GM21619 (cell line): ENCODE measurements around the gene FOSL2.

Experiments
- ATAC-seq: cut with Tn5 transposase; IDR thresholded peaks from one replicate; pipeline ENCODE4 v1.9.1; 2021; ENCODE audit not compliant: unreplicated experiment

Gene FOSL2

DNA sequence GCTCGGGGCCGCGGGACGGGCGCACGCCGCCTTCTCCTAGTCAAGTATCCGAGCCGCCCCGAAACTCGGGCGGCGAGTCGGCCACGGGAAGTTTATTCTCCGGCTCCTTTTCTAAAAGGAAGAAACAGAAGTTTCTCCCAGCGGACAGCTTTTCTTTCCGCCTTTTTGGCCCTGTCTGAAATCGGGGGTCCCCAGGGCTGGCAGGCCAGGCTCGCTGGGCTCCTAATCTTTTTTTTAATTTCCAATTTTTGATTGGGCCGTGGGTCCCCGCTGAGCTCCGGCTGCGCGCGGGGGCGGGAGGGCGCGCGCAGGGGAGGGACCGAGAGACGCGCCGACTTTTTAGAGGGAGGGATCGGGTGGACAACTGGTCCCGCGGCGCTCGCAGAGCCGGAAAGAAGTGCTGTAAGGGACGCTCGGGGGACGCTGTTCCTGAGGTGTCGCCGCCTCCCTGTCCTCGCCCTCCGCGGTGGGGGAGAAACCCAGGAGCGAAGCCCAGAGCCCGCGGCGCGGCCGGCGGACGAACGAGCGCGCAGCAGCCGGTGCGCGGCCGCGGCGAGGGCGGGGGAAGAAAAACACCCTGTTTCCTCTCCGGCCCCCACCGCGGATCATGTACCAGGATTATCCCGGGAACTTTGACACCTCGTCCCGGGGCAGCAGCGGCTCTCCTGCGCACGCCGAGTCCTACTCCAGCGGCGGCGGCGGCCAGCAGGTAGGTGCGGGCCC lies 617 bp downstream of the FOSL2 start:
- ATAC-seq = no peak

DNA sequence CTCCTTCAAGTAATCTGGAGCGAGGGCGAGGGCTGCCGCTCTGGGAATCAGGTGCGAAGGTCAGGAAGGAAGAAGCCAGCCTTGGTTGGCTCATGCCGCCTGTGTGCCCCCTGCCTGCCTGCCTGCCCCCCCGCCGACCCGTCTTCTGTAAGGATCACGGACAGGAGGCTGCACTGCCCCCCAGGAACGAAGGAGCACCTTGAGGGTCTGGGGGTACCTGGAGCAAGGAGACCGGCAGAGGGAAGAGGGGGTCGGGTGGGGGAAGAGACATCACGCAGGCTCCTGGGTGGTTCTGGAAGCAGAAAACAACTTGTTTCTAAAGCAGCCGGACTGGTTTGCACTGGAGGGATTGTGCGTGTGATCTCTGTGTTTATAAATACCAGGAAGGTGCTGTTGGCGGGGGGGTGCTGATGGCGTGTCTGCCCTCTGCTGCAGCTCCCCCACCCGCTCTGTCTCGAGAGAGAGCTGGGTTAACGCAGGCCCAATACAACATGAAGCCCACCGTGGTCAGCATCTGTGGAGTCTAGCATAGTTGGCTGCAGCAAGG lies 1.7 kb downstream of the FOSL2 start:
- ATAC-seq = no peak

DNA sequence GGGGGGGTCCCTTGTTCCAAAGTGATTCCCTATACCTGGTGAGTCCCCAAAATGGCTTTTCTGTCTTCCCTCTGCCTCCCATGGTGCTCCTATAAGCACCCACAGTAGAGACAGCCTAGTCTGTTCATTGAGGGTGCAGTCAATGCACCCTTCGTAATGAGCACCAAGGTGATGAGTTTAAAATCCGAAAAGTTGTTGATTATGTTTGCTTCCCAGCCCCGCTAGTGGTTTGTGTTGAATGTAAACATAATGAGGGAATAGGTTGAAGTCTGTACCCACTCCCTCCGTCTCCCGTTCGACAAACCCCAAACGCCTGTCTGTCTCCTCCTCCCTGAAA lies 2.3 kb downstream of the FOSL2 start:
- no peak for ATAC-seq

DNA sequence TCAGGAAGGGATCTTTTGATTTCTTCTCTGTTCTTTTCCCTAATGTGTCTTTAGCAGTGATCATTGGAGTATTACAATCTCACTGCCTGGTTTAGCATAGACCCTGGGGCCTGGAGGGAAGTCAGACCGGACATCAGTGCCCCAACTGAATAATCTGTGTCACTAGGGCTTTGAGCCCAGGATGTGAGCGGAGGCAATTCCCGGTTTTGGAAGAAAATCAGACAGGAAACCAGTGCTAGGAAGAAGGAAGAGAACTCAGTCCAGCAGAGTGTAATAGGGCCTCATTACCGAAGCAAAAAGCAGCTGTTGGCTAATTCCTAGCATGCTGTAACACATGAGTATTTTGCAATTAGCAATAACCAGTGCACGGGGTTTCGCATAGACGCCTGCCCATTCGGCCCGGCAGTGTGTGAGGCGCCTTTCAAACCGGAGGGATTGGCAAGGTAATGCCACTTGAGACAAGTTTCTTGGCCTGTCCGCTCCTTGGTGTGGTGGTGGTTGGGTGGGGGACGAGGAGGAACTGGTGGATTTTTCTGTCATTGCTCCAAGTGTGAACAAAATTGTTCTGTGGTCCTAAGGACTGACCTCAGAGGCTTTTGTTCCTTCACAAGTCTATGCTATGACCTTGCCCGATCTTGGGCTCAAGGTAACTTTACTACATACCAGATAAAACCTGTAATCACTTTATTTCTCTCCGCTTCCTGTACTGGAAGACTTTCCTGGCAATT lies 2.8 kb downstream of the FOSL2 start:
- ATAC-seq = no peak

DNA sequence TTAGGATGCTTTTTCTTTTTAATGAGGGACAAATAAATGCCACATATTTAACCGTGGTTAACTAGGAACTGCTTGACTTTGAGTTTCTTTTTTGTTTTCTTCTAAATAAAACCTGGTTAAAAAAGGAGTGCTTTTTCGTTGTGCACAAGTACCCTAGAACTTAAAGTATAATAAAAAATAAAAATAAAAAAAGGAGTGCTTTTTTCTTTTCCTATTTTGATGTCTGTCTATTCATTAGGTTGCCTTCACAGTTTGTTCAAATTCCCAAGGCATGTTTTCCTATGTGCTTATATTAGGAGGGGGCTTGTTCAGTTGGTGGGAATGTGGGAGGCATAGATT lies 4.4 kb downstream of the FOSL2 start:
- no peak for ATAC-seq

GRCh38 chr2:28398101-28398834 lies 5.6 kb downstream of the FOSL2 start:
- no peak for ATAC-seq

DNA sequence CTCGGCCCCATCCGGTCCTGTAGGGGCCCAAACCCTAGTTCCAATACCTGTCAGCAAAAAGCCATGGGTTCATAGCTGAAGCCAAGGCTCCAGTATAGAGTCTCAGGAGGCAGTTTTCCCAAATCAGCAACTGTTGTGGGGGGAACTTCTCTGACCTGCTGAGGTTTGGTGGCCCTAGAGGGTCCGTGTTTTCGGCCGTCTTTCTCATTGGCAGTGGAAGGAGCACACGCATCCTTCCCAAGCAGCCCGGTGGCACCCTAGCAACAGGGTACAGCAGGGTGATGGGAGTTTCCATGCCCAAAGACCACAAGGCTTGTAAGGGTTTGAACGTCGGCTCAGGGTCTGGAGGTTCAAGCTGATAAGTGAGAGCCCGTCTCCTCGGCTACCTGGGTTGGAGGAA lies 6.6 kb downstream of the FOSL2 start:
- no peak for ATAC-seq

- ATAC-seq = no peak
Measured at GRCh38 chr2:28399956-28400355, 7.3 kb downstream of the FOSL2 start.

- ATAC-seq = no peak
Measured at GRCh38 chr2:28400419-28400818, 7.8 kb downstream of the FOSL2 start.

- ATAC-seq = no peak
Measured at GRCh38 chr2:28400921-28401320, 8.3 kb downstream of the FOSL2 start.

DNA sequence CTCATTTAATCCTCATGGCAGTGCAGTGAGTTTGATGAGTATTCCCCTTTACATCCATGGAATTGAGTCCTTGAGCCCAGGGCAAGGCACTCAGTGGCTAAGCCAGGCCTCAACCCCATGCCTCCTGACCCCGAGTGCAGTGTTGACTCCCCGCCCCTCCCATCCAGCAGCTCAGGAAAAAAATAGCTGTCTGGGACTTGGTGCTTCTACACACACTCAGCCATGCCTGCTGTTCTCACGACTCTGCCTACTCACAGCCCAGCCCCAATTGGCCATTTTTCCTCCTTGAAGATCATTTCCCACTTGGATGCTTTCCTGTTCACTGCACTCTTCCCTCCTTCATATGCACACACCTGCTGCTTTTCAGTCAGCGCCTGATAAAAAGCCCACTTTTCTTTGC lies 8.8 kb downstream of the FOSL2 start:
- no peak for ATAC-seq

DNA sequence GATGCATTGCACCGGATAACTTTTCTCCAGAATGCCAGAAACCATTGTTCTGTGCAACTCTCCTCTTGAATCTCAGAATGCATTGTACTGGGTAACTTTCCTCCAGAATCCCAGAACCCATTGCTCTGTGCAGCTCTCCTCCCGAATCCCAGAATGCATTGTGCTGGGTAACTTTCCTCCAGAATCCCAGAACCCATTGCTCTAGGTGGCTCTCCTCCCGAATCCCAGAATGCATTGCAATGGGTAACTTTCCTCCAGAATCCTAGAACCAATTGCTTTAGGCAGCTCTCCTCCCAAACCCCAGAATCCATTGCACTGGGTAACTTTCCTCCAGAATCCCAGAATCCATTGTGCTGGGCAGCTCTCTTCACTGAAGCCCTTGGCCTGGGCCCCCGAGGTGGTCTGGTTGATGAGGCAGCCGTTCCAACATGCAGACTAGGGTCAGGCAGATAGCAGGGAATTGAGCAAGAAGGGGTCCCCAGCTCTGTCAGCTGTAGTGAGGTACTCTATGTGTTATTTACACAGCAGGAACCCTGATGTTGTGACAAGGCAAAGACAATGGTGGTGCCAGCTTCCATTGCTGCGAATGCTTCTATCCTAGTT lies 9.4 kb downstream of the FOSL2 start:
- ATAC-seq = no peak

DNA sequence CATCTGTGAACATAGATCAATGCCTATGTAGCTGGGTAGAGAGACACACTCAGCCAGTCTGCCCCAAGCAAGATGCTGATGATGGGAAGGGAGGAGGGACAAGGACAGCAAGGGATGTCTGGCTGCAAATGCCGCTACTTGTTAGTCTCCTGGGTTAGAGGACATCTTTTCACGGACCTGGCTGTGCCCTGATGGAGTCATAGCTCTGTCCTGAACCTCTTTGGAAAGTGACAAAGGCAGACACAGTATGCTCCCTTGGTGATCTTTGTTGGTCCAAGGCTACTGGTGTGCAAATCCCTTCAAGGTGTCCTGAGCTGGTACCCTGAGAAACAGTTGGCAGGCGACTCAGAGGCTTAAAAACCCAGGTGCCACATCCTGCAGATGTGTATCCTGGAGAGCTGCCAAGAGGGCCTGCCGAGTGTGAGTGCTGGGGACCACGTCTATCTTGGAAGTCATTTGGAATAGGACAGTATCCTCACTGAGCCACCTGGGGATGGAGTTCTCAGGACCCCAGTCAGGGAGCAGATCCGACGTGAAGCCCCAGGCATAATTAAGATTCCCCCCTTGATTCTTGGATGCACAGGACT lies 10.8 kb downstream of the FOSL2 start:
- no peak for ATAC-seq

- ATAC-seq = no peak
Measured at GRCh38 chr2:28404086-28404485, 11.4 kb downstream of the FOSL2 start.

DNA sequence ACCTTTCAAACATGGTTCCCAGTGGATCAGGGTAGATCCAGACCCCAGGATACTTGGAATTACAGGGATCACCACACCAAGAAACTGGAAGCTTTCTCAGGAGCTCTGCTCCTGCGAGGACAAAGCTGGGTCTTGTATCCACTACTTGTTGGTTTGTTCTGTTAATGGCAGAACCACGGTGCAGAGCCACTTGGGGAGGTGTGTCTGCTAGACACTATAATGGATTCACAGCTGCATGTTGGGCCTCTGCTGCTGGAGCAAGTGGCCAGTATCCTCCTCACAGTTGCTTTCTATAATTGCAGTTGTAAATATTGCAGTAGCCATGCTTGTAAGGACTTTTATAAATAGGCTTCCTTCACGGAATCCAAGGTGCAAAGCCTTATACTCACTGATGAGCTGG lies 12.9 kb downstream of the FOSL2 start:
- ATAC-seq = no peak

GRCh38 chr2:28406276-28407096 lies 13.8 kb downstream of the FOSL2 start:
- no peak for ATAC-seq

- no peak for ATAC-seq
Measured at GRCh38 chr2:28407131-28407975, 14.7 kb downstream of the FOSL2 start.

DNA sequence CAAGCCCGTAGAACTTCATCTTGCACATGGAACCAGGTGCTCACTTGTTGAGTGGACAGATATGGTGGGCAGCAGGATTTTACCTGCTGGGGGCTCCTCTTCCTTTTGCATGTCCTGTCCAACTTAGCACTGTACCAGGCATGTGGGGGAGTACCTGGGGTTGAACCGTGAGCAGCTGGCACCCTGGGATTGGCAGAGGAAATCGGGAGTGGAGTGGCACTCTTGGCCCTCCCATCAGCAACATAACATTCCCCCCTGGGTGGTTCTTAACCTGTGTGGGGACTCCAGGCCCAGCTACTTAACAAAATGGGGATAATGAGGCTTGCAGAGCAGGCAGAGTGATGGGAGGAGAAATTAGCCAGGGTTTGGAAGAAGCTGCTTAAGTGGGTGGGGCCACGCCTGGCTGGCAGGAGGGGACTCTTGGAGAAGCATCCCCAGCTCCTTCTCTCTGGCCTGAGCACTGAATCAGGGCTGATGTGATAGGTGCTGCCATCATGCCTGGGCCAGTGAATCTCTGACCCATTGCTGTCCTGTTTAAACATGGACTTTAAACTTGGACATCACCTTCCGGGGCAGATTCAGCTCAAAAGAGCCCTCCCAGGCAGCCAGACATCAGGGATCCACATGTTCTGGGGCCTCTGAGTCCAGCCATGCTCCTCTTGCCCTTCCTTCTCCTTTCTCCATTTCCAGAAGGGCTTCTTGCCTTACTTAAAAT lies 15.5 kb downstream of the FOSL2 start:
- ATAC-seq = no peak
